Natural killer cell (primary cell): ENCODE data around the gene NYNRIN. TPM values are rescaled to one million over a fixed set of nuclear protein-coding genes. Genes with fewer than 3 reads are reported as not detected.

ENCODE experiments used
- ATAC-seq, 3 donors: fragments of 150-1000 bp in 2 of 3; fragments of 200-7000 bp in 1 of 3; cut with Tn5 transposase; 1 replicate in 1 of 3; 2 replicates in 2 of 3; pipeline ENCODE4 v1.10.0; 2021; ENCODE audit warnings: mild to moderate bottlenecking in 2 of 3, moderate library complexity in 2 of 3
- DNase-seq, 2 donors: peaks; one replicate each; pipeline versions ENCODE4 v3.0.0 to v3.0.0-alpha.2; 2013 to 2021; ENCODE audit warnings: mixed read lengths in 1 of 2
- H3K27ac ChIP-seq: one replicate; pipeline ENCODE4 v1.5.1; 2013; ENCODE audit warnings: mild to moderate bottlenecking, low read length
- H3K27me3 ChIP-seq: one replicate; pipeline ENCODE4 v1.6.1; 2013; ENCODE audit warnings: low read length; ENCODE audit not compliant: control insufficient read depth, insufficient read depth
- H3K36me3 ChIP-seq: one replicate; pipeline ENCODE4 v1.6.1; 2013; ENCODE audit warnings: low read length; ENCODE audit not compliant: control insufficient read depth, insufficient read depth
- H3K4me1 ChIP-seq: one replicate; pipeline ENCODE4 v1.6.1; 2013; ENCODE audit warnings: low read length; ENCODE audit not compliant: control insufficient read depth, insufficient read depth
- H3K4me3 ChIP-seq: one replicate; pipeline ENCODE4 v1.5.1; 2013; ENCODE audit warnings: low read length
- H3K9me3 ChIP-seq: one replicate; pipeline ENCODE4 v1.6.1; 2013; ENCODE audit warnings: low read length; ENCODE audit not compliant: control insufficient read depth, insufficient read depth
- H3K27ac Mint-ChIP-seq, 2 donors: one replicate each; pipeline ENCODE4 v1.8.0; 2022; ENCODE audit warnings: mild to moderate bottlenecking in 2 of 2, mixed read lengths in 2 of 2, moderate library complexity in 1 of 2
- H3K27me3 Mint-ChIP-seq, 2 donors: one replicate each; pipeline ENCODE4 v1.8.0; 2022; ENCODE audit warnings: low read depth in 2 of 2, mixed read lengths in 2 of 2
- H3K36me3 Mint-ChIP-seq: one replicate; pipeline ENCODE4 v1.8.0; 2022; ENCODE audit warnings: mixed read lengths
- H3K4me1 Mint-ChIP-seq, 2 donors: one replicate each; pipeline ENCODE4 v1.8.0; 2022; ENCODE audit warnings: mixed read lengths in 2 of 2
- H3K4me3 Mint-ChIP-seq: one replicate; pipeline ENCODE4 v1.8.0; 2022; ENCODE audit warnings: mild to moderate bottlenecking, moderate library complexity, mixed read lengths
- H3K9me3 Mint-ChIP-seq, 2 donors: one replicate each; pipeline ENCODE4 v1.8.0; 2022; ENCODE audit warnings: mixed read lengths in 2 of 2
- CTCF ChIP-seq: fragments of 200-600 bp; IDR thresholded peaks from one replicate; pipeline ENCODE4 v1.8.0; 2022; ENCODE audit warnings: antibody characterized with exemption
- WGBS: methylation state at CpG from one replicate; pipeline ENCODE4 v1.1.7; 2013; ENCODE audit warnings: missing lambda C conversion rate; ENCODE audit not compliant: insufficient coverage; 5-methylcytosine and 5-hydroxymethylcytosine counted together
- intact Hi-C: fragments of 100-400 bp; cut with micrococcal nuclease; formaldehyde crosslinking; loops from one replicate; pipeline ENCODE4 v1.14.2; 2022
- total RNA-seq, 4 donors: library from RNA; stranded (reverse); fragments of 120-200 nt in 1 of 4; gene quantifications; one replicate each; pipeline versions ENCODE4 v1.2.3 to v1.2.4, GENCODE V29; 2013 to 2022

NYNRIN gene
- total RNA-seq, 3 donors from 2014 or later (not counting 1 experiment from before 2014, with no cell fraction given): 0.23 to 0.53 (median 0.42) TPM

- no peak overlapping the region for H3K27ac ChIP-seq
- intact Hi-C loops: loop anchor here (5.0 kb wide), 1 partner anchor 35 kb away; no protein-coding TSS in a partner anchor
- H3K27ac Mint-ChIP-seq: peak overlapping the region in 1 of 2 donors; percentile 53
- H3K27me3 ChIP-seq: peaks cover 39% of the 10 kb centered on the region
- ATAC-seq: peak; percentile 27 to 45 (median 36)
- H3K36me3 ChIP-seq: no peaks in the 10 kb centered on the region
- 7% methylated on average over 33 of the region's 40 CpGs for WGBS
- no peaks in the 10 kb centered on the region for H3K9me3 ChIP-seq
- DNase-seq: peak; percentile 25 to 35
- peak overlapping the region; percentile 27 for H3K4me3 ChIP-seq
- no peak for TF ChIP-seq CTCF
- H3K4me3 Mint-ChIP-seq: peak overlapping the region; percentile 82
- H3K27me3 Mint-ChIP-seq: peaks cover 29 to 37% of the 10 kb centered on the region in 2 donors
- no peaks in the 10 kb centered on the region for H3K9me3 Mint-ChIP-seq
- H3K4me1 ChIP-seq: peaks cover 37% of the 10 kb centered on the region
- H3K4me1 Mint-ChIP-seq: peaks cover 19 to 34% of the 10 kb centered on the region in 2 donors
- no peaks in the 10 kb centered on the region for H3K36me3 Mint-ChIP-seq
Measured at GRCh38 chr14:24366721-24367513, 31.9 kb upstream of the NYNRIN start.

GRCh38 chr14:24367514-24368211, 31.1 kb upstream of the NYNRIN start, which contains the start of gene NFATC4:
NFATC4 (plus strand) TSS chr14:24368184; CDS start chr14:24368341, 157 bp downstream.
- H3K4me3 ChIP-seq: peak within 1 kb of the TSS; percentile 27

DNA sequence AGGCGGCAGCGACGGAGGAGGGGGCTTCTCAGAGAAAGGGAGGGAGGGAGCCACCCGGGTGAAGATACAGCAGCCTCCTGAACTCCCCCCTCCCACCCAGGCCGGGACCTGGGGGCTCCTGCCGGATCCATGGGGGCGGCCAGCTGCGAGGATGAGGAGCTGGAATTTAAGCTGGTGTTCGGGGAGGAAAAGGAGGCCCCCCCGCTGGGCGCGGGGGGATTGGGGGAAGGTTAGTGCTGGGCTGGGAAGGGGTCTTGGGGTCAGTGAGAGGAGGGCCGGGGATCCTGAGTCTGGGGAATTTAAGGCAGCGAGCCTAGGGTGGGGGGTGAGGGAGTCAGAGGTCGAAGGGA, 30.6 kb upstream of the NYNRIN start:
- Mint-ChIP-seq H3K9me3 (no peaks in the 10 kb centered on the region), H3K36me3 (no peaks in the 10 kb centered on the region), H3K4me1 (peaks cover 19 to 34% of the 10 kb centered on the region in 2 donors), H3K27me3 (peaks cover 18 to 34% of the 10 kb centered on the region in 2 donors), H3K4me3 (peak overlapping the region; percentile 17), H3K27ac (peak overlapping the region in 1 of 2 donors; percentile 70)
- no peak for TF ChIP-seq CTCF
- Histone ChIP-seq H3K36me3 (no peaks in the 10 kb centered on the region), H3K4me3 (peak overlapping the region; percentile 10), H3K27ac (no peak overlapping the region), H3K9me3 (no peaks in the 10 kb centered on the region), H3K4me1 (peaks cover 37% of the 10 kb centered on the region), H3K27me3 (peaks cover 39% of the 10 kb centered on the region)
- ATAC-seq (no peak), DNase-seq (no peak)
- 2% methylated on average over 11 of the region's 15 CpGs for WGBS
- intact Hi-C loops: loop anchor here (5.0 kb wide), 1 partner anchor 36 kb away; no protein-coding TSS in a partner anchor

More at GRCh38 chr14:24367514-24368211, 31.1 kb upstream of the NYNRIN start, which contains the start of gene NFATC4:
- intact Hi-C loops: loop anchor here (5.0 kb wide), 1 partner anchor 35 kb away; no protein-coding TSS in a partner anchor
- Mint-ChIP-seq H3K27me3 (peaks cover 24 to 37% of the 10 kb centered on the region in 2 donors), H3K4me3 (peak within 1 kb of the TSS; percentile 82), H3K4me1 (peaks cover 19 to 34% of the 10 kb centered on the region in 2 donors), H3K27ac (peak within 1 kb of the TSS in 1 of 2 donors; percentile 70), H3K9me3 (no peaks in the 10 kb centered on the region), H3K36me3 (no peaks in the 10 kb centered on the region)
- no peak for TF ChIP-seq CTCF
- 27% methylated on average over 20 of the region's 21 CpGs for WGBS
- H3K36me3 ChIP-seq: no peaks in the 10 kb centered on the region
- H3K27ac ChIP-seq: no peak within 1 kb of the TSS
- peaks cover 37% of the 10 kb centered on the region for H3K4me1 ChIP-seq
- H3K27me3 ChIP-seq: peaks cover 39% of the 10 kb centered on the region
- no peak for ATAC-seq
- no peaks in the 10 kb centered on the region for H3K9me3 ChIP-seq
- peak in 1 of 2 donors; percentile 21 for DNase-seq
